Right lobe of liver (tissue), 4 donors: ENCODE results near the gene PRC1.

Experiments
- POLR2A ChIP-seq: fragments of 450-650 bp; IDR thresholded peaks from one replicate; pipeline ENCODE4 v1.6.1; 2017; ENCODE audit warnings: antibody characterized with exemption, mild to moderate bottlenecking
- TF ChIP-seq, protein P1 (sequence below), 4 donors: fragments of 200-600 bp in 3 of 4; fragments of 450-650 bp in 1 of 4; IDR thresholded peaks; one replicate each; pipeline versions ENCODE4 v1.5.1 to v1.8.0; 2016 to 2022; ENCODE audit warnings: antibody characterized with exemption in 4 of 4, mild to moderate bottlenecking in 2 of 4
- donor health status: DM: no; HTN: no; CAD: no.
- donor health status: DM: no; HTN: no; CAD: no.
- donor health status: DM: no; HTN: yes; CAD: no.

DNA sequence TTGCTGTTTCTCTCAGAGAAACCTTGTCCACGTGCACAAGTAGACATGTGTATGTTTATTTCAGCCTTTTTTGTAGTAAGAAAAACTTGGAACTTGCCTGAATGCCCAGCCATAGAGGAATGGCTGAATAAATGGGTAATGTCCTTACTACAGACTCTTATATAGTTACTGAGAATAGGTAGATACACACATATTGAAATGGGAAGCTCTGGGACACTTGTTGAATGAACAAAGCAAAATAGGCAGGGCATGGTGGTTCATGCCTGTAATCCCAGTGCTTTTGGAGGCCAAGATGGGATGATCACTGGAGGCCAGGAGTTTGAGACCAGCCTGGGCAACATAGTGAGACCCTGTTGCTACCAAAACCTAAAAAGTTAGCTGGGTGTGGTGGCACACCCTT lies 57.5 kb downstream of the PRC1 start:
- TF ChIP-seq, protein P1, sequence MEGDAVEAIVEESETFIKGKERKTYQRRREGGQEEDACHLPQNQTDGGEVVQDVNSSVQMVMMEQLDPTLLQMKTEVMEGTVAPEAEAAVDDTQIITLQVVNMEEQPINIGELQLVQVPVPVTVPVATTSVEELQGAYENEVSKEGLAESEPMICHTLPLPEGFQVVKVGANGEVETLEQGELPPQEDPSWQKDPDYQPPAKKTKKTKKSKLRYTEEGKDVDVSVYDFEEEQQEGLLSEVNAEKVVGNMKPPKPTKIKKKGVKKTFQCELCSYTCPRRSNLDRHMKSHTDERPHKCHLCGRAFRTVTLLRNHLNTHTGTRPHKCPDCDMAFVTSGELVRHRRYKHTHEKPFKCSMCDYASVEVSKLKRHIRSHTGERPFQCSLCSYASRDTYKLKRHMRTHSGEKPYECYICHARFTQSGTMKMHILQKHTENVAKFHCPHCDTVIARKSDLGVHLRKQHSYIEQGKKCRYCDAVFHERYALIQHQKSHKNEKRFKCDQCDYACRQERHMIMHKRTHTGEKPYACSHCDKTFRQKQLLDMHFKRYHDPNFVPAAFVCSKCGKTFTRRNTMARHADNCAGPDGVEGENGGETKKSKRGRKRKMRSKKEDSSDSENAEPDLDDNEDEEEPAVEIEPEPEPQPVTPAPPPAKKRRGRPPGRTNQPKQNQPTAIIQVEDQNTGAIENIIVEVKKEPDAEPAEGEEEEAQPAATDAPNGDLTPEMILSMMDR (IDR thresholded peaks at IDR 0.05): no peak
- no peak for TF ChIP-seq POLR2A
